Mesothelial cell of epicardium (in vitro differentiated cells): Measurements from ENCODE around the gene KBTBD4. TPM values are rescaled to one million over a fixed set of nuclear protein-coding genes. Genes with fewer than 3 reads are reported as not detected.
A peak's percentile ranks its signal among the peaks of the same experiment; 100 is the strongest.

ENCODE experiments used
- DNase-seq, 2 experiments: peaks; one replicate each; pipeline ENCODE4 v3.0.0; 2021; ENCODE audit warnings: low spot score in 2 of 2; ENCODE audit not compliant: unreplicated experiment in 2 of 2
- H3K27ac Mint-ChIP-seq: 2 replicates; pipeline ENCODE4 v1.8.0; 2021; ENCODE audit warnings: mixed read lengths
- H3K27me3 Mint-ChIP-seq: 2 replicates; pipeline ENCODE4 v1.8.0; 2021; ENCODE audit warnings: low read depth, mixed read lengths
- H3K36me3 Mint-ChIP-seq: 2 replicates; pipeline ENCODE4 v1.8.0; 2021; ENCODE audit warnings: mixed read lengths
- H3K4me1 Mint-ChIP-seq: 2 replicates; pipeline ENCODE4 v1.8.0; 2021; ENCODE audit warnings: mixed read lengths
- H3K4me3 Mint-ChIP-seq: 2 replicates; pipeline ENCODE4 v1.8.0; 2021; ENCODE audit warnings: mild to moderate bottlenecking, moderate library complexity, mixed read lengths
- H3K9me3 Mint-ChIP-seq: 2 replicates; pipeline ENCODE4 v1.8.0; 2021; ENCODE audit warnings: mixed read lengths
- CTCF ChIP-seq: fragments of 200-600 bp; sonication (generic); IDR thresholded peaks from one replicate; pipeline ENCODE4 v1.5.0; 2021; ENCODE audit warnings: antibody characterized with exemption; ENCODE audit not compliant: unreplicated experiment
- total RNA-seq: library from RNA; stranded (reverse); gene quantifications from 3 replicates; pipeline ENCODE4 v1.2.1, GENCODE V29; 2021

KBTBD4 gene
- total RNA-seq, 1 donor from 2014 or later, result 15.7 TPM

- Mint-ChIP-seq H3K27ac (no peak overlapping the region), H3K27me3 (no peaks in the 10 kb centered on the region), H3K4me3 (no peak overlapping the region), H3K4me1 (peaks cover under 1% of the 10 kb centered on the region), H3K36me3 (peaks cover 25% of the 10 kb centered on the region), H3K9me3 (no peaks in the 10 kb centered on the region)
- DNase-seq, result no peak
- TF ChIP-seq CTCF, result no peak
Measured at GRCh38 chr11:47571895-47572294, 6.9 kb downstream of the KBTBD4 start.

GRCh38 chr11:47571357-47571729 lies 7.4 kb downstream of the KBTBD4 start:
- no peak for TF ChIP-seq CTCF
- no peak overlapping the region for H3K27ac Mint-ChIP-seq
- H3K9me3 Mint-ChIP-seq, result no peaks in the 10 kb centered on the region
- H3K36me3 Mint-ChIP-seq, result peaks cover 25% of the 10 kb centered on the region
- H3K4me3 Mint-ChIP-seq, result no peak overlapping the region
- H3K27me3 Mint-ChIP-seq, result no peaks in the 10 kb centered on the region
- DNase-seq, result no peak
- H3K4me1 Mint-ChIP-seq, result peaks cover 5% of the 10 kb centered on the region

GRCh38 chr11:47570651-47571356 lies 8.0 kb downstream of the KBTBD4 start:
- Mint-ChIP-seq H3K27me3 (no peaks in the 10 kb centered on the region), H3K36me3 (peaks cover 25% of the 10 kb centered on the region), H3K9me3 (no peaks in the 10 kb centered on the region), H3K27ac (no peak overlapping the region), H3K4me1 (peaks cover 9% of the 10 kb centered on the region), H3K4me3 (no peak overlapping the region)
- no peak for DNase-seq
- TF ChIP-seq CTCF, result no peak

- Mint-ChIP-seq H3K4me1 (peaks cover 12% of the 10 kb centered on the region), H3K27ac (no peak overlapping the region), H3K4me3 (no peak overlapping the region), H3K36me3 (peaks cover 20% of the 10 kb centered on the region), H3K9me3 (no peaks in the 10 kb centered on the region), H3K27me3 (no peaks in the 10 kb centered on the region)
- TF ChIP-seq CTCF, result no peak
- no peak for DNase-seq
Measured at GRCh38 chr11:47569646-47570045, 9.1 kb downstream of the KBTBD4 start.

- Mint-ChIP-seq H3K4me1 (peaks cover 12% of the 10 kb centered on the region), H3K27me3 (no peaks in the 10 kb centered on the region), H3K9me3 (no peaks in the 10 kb centered on the region), H3K4me3 (peak overlapping the region; percentile 78), H3K27ac (peak overlapping the region; percentile 81), H3K36me3 (peaks cover 10% of the 10 kb centered on the region)
- DNase-seq, result no peak
- no peak for TF ChIP-seq CTCF
Measured at GRCh38 chr11:47566149-47566698, 12.5 kb downstream of the KBTBD4 start.
